OCI-LY1 (cell line): ENCODE data around the gene ALS2CL.

Experiments
- CTCF ChIP-seq: fragments of 200-600 bp; sonication (generic), shearing (Covaris generic); IDR thresholded peaks from 2 replicates; pipeline ENCODE4 v1.5.1; 2017; ENCODE audit warnings: mild to moderate bottlenecking, antibody characterized with exemption, low read length, moderate library complexity, mixed read lengths
- EZH2 ChIP-seq: fragments of 200-600 bp; sonication (generic), shearing (Covaris generic); IDR thresholded peaks from 2 replicates; pipeline ENCODE4 v1.8.0; 2017; ENCODE audit warnings: borderline replicate concordance, mixed run types, mild to moderate bottlenecking, antibody characterized with exemption, low read length, moderate library complexity, mixed read lengths

GRCh38 chr3:46634856-46635255 lies 58.6 kb downstream of the ALS2CL start:
- no peak for TF ChIP-seq CTCF
- no peak for TF ChIP-seq EZH2
